Muscle layer of colon (tissue), 2 donors: ENCODE measurements around the gene IRF7.

Experiments used
- H3K27ac ChIP-seq: one replicate; pipeline ENCODE4 v1.7.0; 2013; ENCODE audit warnings: low read depth, mild to moderate bottlenecking, low read length, moderate library complexity
- H3K27me3 ChIP-seq, 2 donors: one replicate each; pipeline ENCODE4 v1.7.0; 2013; ENCODE audit warnings: low read length in 2 of 2, mild to moderate bottlenecking in 2 of 2; ENCODE audit not compliant: insufficient read depth in 2 of 2, control insufficient read depth in 1 of 2
- H3K36me3 ChIP-seq: one replicate; pipeline ENCODE4 v1.7.0; 2013; ENCODE audit warnings: mild to moderate bottlenecking, low read length; ENCODE audit not compliant: insufficient read depth
- H3K4me1 ChIP-seq: one replicate; pipeline ENCODE4 v1.7.0; 2013; ENCODE audit warnings: mild to moderate bottlenecking, low read length; ENCODE audit not compliant: insufficient read depth
- H3K4me3 ChIP-seq, 2 donors: one replicate each; pipeline ENCODE4 v1.7.0; 2013; ENCODE audit warnings: low read length in 2 of 2, low read depth in 1 of 2, mild to moderate bottlenecking in 1 of 2, moderate library complexity in 1 of 2
- H3K9ac ChIP-seq: one replicate; pipeline ENCODE4 v1.7.0; 2013; ENCODE audit warnings: low read length
- H3K9me3 ChIP-seq: one replicate; pipeline ENCODE4 v1.7.0; 2013; ENCODE audit warnings: mild to moderate bottlenecking, low read length
- donor health status: abdominal sarcoma.
- donor health status: Adenocarcinoma of cecum.

The IRF7 gene

DNA sequence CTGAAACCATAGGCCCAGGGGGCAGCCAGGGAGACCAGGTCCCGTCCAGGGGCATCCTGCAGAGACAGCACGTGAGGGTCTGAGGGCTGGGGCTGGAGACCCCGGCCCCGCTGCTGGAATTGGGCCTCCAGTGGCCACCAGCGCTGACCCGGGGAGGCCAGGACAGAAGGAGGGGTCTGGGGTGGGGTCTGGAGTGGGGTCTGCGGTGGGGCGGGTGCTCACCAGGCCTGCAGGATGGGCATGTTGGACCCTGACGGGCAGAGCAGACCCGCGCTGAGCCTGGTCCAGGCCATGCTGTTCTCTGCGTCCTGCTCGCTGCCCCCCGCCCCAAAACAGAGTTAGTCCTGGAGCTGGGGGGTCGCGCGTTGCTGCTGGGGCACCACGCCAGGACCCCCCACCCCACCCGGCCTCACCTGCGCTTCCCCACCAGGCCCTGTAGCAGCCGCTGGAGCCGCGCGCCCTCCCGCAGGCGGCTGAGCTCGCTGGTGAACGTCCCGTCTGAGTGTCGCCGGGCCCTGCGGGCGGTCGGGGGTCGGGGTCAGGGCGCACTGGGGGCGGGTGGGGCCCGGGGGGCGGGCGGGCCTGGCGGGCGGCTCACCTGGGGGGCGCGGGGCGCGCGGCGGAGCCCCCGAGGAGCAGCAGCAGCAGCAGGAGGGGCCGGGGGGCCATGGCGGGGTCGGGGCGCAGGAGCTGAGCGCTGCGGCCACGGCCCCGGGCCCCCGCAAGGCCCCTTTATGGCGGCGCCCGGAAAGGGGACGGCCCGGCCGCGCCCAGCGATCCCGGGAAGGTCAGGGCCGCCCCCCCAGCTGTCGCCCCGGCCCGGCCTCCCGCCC is 10.9 kb upstream of the IRF7 start, which contains the start of gene SCT:
Gene SCT (minus strand): TSS at position 707 of the 833 bp plus-strand sequence. CDS start 38 bp downstream, at position 669.
- no peak within 1 kb of the TSS for H3K9ac ChIP-seq
- no peak within 1 kb of the TSS for H3K4me3 ChIP-seq

DNA sequence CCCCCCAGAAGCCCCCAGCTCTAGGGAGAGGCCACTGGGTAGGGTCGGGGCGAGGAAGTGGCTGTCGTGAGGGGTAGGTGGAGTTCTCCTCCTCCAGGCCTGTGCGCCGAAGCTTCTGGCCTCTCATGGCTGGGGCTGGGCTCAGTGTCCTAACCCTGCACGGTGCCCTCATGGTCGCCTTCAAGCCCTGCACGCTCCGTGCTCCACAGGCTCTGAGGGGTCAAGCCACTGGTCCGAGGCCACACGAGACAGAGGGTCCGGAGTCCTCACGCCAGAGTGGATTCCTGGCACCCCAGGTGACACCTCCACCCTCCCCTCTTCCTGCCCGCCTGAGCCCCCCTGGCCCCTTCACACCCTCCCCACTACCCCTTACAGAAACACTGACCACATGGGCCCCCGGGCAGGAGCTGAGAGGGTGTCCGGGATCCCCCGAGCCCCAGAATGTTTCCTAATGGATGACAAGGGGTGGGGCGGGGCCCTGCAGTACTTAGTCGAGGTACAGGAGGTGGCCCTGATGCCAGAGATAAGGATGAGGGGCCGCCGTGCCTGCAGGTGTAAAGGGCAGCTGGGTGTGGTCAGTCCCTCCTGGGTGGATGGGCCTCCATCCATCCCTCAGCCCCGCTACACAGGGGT is 10.0 kb upstream of the IRF7 start:
- Histone ChIP-seq H3K27me3 (peaks cover 0 to 34% of the 10 kb centered on the region in 2 donors), H3K36me3 (no peaks in the 10 kb centered on the region), H3K4me1 (peaks cover 4% of the 10 kb centered on the region), H3K27ac (no peak overlapping the region), H3K4me3 (no peak overlapping the region), H3K9ac (no peak overlapping the region), H3K9me3 (no peaks in the 10 kb centered on the region)

More for the DNA sequence above, 10.9 kb upstream of the IRF7 start, which contains the start of gene SCT:
- Histone ChIP-seq H3K27ac (no peak within 1 kb of the TSS), H3K9me3 (no peaks in the 10 kb centered on the region), H3K36me3 (no peaks in the 10 kb centered on the region), H3K4me1 (peaks cover 4% of the 10 kb centered on the region), H3K27me3 (peaks cover 0 to 34% of the 10 kb centered on the region in 2 donors)

DNA sequence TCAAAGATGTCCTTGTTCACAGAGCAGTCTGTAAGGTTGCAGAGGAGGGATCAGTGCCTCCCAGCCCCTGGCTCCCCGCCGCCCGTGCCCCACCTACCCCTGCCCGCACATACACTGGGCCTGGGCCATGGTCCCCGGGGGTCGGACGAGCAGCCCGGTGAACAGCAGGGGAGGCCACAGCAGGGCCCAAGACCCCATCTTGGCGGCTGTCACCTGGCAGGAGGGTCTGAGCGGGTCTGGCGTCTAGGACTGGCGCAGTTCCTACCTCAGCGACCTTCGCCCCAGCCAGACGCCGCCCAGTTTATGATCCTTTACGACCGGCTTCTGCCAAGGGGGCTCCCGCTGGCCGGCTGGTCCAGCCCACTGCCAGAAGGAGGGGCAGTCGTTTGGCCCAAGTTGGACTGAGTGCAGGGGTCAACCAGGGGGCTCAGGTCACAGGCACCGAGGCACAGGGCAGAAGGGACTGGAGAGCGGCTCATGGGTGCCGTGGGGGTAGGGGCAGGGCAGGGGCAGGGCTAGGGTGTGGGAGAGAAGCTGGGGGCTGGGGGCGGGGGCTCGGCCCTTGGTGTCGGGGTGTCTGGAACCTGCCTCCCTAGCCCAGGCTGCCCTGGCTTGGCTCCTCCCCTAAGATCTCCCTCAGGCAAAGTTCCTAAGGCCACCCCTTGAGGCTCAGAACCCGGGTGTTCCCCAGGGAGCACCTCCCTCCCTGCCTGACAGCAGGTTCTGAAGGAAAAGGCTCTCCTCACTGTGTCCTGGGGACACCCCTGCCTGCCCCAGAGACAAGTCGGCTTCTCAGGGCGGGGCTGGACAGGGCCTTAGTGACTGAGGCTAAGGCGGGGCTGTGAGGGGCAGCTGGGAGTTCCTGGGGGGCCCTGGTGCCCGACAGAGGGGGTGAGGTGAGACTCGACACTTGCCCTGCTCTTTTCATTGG is 9.2 kb upstream of the IRF7 start, which contains the start of gene CDHR5:
Gene CDHR5 (minus strand): TSS at position 251 of the 931 bp plus-strand sequence. CDS start 53 bp downstream, at position 198.
- Histone ChIP-seq H3K9ac (no peak within 1 kb of the TSS), H3K4me1 (peaks cover 4% of the 10 kb centered on the region), H3K36me3 (no peaks in the 10 kb centered on the region), H3K9me3 (no peaks in the 10 kb centered on the region), H3K4me3 (no peak within 1 kb of the TSS), H3K27me3 (peaks cover 0 to 34% of the 10 kb centered on the region in 2 donors), H3K27ac (no peak within 1 kb of the TSS)

DNA sequence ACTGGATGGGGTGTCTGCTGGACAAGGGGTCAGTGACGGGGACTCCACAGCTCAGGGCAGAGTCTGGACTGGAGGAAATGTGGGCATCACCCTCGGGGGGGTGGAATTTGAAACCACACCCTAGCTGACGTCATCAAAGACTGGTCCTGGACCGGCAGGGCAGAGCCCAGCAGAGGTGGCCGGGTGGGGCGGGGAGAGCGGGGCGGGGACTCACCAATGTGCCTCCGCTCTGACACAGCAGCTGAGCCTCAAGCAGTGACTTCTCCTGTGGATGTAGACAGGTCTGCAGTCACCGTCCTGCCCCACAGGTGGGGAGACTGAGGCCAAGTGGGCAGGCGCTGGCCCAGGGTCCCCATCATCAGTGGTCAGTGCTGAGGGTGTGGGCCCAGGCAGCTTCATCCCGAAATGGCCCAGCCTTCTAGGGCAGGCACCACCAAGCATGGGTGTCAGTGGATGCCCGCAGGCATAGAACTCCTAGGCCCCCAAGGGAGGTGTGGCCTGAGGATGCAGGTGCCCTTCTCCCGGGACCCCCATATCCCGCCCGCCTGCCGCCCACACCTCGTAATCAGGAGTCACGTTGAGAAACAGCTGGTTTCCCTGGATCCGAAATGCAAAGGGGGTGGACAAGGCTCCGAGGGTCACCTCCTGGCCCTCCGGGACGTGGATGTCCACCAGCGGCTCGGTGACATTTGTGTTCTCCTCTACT is 8.4 kb upstream of the IRF7 start:
- peaks cover 0 to 34% of the 10 kb centered on the region in 2 donors for H3K27me3 ChIP-seq
- no peaks in the 10 kb centered on the region for H3K36me3 ChIP-seq
- no peaks in the 10 kb centered on the region for H3K4me1 ChIP-seq
- no peak overlapping the region for H3K4me3 ChIP-seq
- H3K9me3 ChIP-seq: no peaks in the 10 kb centered on the region
- H3K9ac ChIP-seq: no peak overlapping the region
- no peak overlapping the region for H3K27ac ChIP-seq

DNA sequence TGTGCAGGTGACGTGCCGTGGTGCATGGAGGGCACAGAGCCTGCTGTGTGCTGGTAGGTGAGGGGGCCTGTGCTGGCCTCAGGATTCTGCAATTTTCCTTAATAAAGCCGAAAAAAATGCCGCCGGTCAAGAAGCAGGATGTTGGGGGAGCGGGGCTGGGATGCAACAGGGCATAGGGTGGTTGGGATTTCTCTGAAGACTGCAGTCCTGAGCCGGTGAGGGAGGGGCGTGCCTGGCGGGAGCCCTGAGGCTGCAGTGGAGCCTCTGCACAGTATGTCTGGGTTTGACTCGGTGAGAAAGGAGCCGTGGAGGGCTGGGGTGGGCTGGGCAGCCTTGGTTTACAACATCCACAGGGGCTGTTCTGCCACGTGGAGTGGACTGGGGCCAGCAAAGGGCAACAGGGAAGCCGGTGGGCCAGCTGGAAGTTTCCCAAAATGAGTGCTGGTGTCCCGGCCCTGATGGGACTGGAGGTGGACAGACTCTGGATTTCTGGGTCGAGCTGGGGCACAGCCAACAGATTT is 7.7 kb upstream of the IRF7 start:
- Histone ChIP-seq H3K27ac (no peak overlapping the region), H3K27me3 (peaks cover 0 to 34% of the 10 kb centered on the region in 2 donors), H3K4me1 (no peaks in the 10 kb centered on the region), H3K4me3 (no peak overlapping the region), H3K9ac (no peak overlapping the region), H3K36me3 (no peaks in the 10 kb centered on the region), H3K9me3 (no peaks in the 10 kb centered on the region)

DNA sequence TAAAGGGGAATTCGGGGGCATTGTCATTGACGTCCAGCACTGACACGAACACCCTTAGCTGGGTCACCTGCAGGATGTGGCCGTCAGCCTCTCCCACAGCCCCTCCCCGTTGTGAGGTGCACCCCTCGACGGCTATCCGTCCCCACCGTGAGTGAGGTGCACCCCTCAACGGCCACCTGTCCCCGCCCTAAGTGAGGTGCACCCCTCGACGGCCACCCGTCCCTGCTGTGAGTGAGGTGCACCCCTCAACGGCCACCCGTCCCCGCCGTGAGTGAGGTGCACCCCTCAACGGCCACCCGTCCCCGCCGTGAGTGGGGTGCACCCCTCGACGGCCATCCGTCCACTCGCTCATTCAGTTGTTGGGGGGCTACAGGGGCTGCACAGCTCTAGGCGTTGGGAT is 6.1 kb upstream of the IRF7 start:
- Histone ChIP-seq H3K9me3 (no peaks in the 10 kb centered on the region), H3K27ac (no peak overlapping the region), H3K36me3 (no peaks in the 10 kb centered on the region), H3K9ac (no peak overlapping the region), H3K4me1 (no peaks in the 10 kb centered on the region), H3K4me3 (no peak overlapping the region), H3K27me3 (peaks cover 0 to 34% of the 10 kb centered on the region in 2 donors)

DNA sequence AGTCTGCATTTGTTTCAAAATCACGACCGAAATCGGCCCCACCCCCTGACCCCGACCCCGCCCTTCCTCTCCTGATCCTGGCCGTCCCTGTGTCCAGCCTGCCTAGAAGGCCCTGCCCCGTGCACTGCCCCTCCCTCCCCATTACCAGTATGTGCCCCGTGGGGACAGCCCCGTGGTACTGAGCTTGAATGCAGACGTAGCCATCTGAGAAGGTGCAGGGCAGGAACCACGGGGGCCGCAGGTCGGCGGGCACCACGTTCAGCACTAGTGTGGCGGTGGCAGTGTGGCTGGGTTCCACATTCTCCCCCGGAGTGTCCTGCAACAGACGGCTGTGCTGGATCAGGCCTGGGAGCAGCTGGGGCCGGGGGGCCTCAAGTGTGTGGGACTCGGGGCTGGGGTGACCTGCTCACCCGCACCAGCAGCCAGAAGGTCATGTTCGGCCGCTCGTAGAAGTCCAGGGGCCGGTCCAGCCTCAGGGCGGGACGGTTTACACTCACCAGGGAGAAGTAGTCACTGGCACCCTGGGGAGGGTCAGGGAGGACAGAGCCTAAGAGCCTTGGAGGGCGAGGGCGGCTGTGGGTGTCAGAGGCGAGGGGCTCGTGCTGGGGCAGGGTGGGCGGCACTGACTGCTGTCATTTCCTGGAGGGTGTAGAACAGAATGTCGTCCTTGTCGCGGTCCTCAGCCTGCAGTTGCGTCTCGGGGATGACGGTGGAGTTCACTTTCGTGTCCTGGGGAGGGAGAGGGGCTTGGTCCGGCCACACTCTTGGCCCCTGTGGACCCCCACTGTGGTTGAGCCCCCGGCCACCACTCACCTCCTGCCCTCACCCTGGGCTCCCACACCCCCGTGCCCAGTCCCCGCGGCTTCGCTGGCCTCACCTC is 5.4 kb upstream of the IRF7 start:
- Histone ChIP-seq H3K27me3 (peaks cover 0 to 29% of the 10 kb centered on the region in 2 donors), H3K36me3 (no peaks in the 10 kb centered on the region), H3K4me3 (no peak overlapping the region), H3K4me1 (peaks cover 2% of the 10 kb centered on the region), H3K27ac (no peak overlapping the region), H3K9ac (no peak overlapping the region), H3K9me3 (no peaks in the 10 kb centered on the region)

DNA sequence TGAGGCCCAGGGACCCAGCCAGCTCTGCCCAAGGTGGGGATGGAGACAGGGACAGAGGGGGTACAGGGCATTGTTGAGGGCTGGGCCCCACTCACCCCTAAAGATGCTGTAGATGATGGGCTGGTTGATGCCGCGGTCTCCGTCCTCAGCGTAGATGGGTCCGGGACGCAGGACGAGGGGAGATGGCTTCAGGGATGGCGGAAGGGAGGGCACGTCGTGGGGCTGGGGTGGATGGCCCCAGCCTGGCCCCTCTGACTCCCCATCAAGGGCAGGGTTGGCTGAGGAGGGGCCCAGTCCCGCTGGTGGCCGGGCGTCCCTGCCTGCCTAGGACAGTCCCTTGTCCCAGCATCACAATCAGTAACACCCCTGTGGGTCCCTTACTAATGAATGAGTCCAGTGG is 4.5 kb upstream of the IRF7 start:
- peaks cover 0 to 19% of the 10 kb centered on the region in 2 donors for H3K27me3 ChIP-seq
- no peak overlapping the region for H3K4me3 ChIP-seq
- H3K27ac ChIP-seq: no peak overlapping the region
- no peaks in the 10 kb centered on the region for H3K36me3 ChIP-seq
- no peak overlapping the region for H3K9ac ChIP-seq
- peaks cover 5% of the 10 kb centered on the region for H3K4me1 ChIP-seq
- H3K9me3 ChIP-seq: no peaks in the 10 kb centered on the region

DNA sequence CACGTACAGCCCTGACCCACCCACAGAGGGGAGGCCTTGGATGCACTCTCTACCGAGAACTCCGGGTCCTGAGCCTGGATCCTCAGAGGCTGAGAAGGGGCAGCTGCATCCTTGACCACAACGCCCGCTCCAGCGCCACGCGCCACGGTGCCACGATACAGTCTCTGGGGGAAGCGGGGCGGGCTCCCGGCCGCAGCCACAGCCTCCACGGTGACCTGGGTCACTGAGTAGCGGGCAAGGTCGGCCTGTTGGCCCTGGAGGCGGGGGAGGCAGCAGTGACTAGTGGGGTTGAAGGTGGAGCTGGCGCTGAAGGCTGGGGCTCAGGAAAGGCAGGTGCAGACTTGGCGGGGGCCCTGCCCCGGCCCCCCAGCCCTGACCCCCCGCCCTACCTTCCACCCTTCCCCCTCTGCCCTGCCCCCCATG is 3.9 kb upstream of the IRF7 start:
- Histone ChIP-seq H3K4me1 (peaks cover 7% of the 10 kb centered on the region), H3K9ac (no peak overlapping the region), H3K9me3 (no peaks in the 10 kb centered on the region), H3K4me3 (no peak overlapping the region), H3K27ac (no peak overlapping the region), H3K27me3 (peaks cover 0 to 13% of the 10 kb centered on the region in 2 donors), H3K36me3 (no peaks in the 10 kb centered on the region)
